HUES48 (cell line): ENCODE measurements around the gene BNIP3.

Experiments used
- H3K27ac ChIP-seq: one replicate; pipeline ENCODE4 v1.7.0; 2013; ENCODE audit warnings: low read depth, low read length, inconsistent platforms
- H3K27me3 ChIP-seq: 2 replicates; pipeline ENCODE4 v1.6.1; 2013; ENCODE audit warnings: mild to moderate bottlenecking, low read length; ENCODE audit not compliant: control insufficient read depth, insufficient read depth
- H3K36me3 ChIP-seq: 2 replicates; pipeline ENCODE4 v1.6.1; 2013; ENCODE audit warnings: low read length; ENCODE audit not compliant: control insufficient read depth, insufficient read depth
- H3K4me1 ChIP-seq: 2 replicates; pipeline ENCODE4 v1.6.1; 2013; ENCODE audit warnings: mild to moderate bottlenecking, low read length; ENCODE audit not compliant: control insufficient read depth, insufficient read depth
- H3K4me3 ChIP-seq: 2 replicates; pipeline ENCODE4 v1.5.1; 2013; ENCODE audit warnings: mild to moderate bottlenecking, low read depth, low read length
- H3K9ac ChIP-seq: 2 replicates; pipeline ENCODE4 v1.6.1; 2013; ENCODE audit warnings: mild to moderate bottlenecking, low read depth, low read length, moderate library complexity
- H3K9me3 ChIP-seq: 2 replicates; pipeline ENCODE4 v1.6.1; 2013; ENCODE audit warnings: low read length; ENCODE audit not compliant: control insufficient read depth, insufficient read depth

BNIP3 gene

DNA sequence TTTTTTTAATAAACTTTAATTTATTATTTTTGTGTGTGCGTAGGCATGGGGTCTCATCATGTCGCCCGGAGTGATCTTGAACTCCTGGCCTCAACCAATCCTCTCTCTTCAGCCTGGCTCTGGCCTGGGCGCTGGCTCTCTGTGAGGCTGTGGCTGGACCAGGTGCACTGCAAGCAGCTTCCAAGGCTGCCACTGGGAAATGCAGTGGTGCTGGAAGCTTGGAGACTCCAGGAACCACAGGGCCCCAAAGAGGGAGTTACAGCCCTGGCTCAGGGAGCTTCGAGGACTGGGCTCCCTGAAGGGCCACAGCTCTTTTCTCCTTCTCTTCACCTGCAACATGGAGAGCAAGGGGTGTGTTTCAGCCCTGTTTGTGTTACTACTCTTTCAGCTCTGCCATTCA is 36.7 kb upstream of the BNIP3 start:
- no peaks in the 10 kb centered on the region for H3K9me3 ChIP-seq
- no peaks in the 10 kb centered on the region for H3K36me3 ChIP-seq
- H3K4me3 ChIP-seq = no peak overlapping the region
- no peak overlapping the region for H3K27ac ChIP-seq
- 0 out of 2 replicates have a peak, but pooled peaks cover 4% of the 10 kb centered on the region for H3K27me3 ChIP-seq
- no peak overlapping the region for H3K9ac ChIP-seq
- H3K4me1 ChIP-seq = peaks cover 3% of the 10 kb centered on the region; the same call in 1 of the 2 replicates

DNA sequence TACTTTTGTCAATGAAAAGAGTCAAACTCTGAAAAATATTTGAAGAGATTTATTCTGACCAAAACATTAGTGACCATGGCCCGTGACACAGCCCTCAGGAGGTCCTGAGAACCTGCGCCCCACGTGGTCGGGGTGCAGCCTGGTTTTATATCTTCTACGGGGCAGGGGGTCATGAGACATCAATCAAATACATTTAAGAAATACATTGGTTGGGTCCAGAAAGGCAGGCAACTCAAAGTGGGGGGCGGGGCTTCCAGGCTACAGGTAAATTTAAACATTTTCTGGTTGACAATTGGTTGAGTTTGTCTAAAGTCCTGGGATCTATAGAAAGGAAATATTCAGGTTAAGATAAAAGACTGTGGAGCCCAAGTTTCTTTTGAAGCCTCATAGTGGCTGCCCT is 34.8 kb upstream of the BNIP3 start:
- peaks cover 1% of the 10 kb centered on the region for H3K4me1 ChIP-seq

DNA sequence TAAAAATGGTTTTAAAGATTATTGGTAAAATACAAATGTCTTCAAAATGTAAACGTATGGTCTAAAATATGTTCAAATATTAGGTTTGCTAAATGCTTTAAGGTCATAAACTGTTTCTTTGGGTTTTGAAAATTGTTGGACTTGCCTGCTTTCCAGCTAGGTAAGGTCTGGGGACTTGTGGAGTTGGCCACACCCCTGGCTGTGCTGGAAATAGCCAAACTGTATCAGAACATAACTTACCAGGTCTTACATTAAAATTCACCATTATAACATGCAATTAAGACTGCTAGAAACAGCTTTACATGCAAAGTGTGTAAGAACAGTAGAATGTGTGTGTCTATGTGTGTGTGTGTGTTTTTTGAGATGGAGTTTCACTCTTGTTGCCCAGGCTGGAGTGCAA is 29.7 kb upstream of the BNIP3 start:
- Histone ChIP-seq H3K4me3 (no peak overlapping the region), H3K36me3 (no peaks in the 10 kb centered on the region), H3K9ac (no peak overlapping the region; the same call in 1 of the 2 replicates), H3K4me1 (peaks cover 46% of the 10 kb centered on the region), H3K27me3 (no peaks in the 10 kb centered on the region), H3K9me3 (no peaks in the 10 kb centered on the region), H3K27ac (peak overlapping the region; percentile 0)

More for the DNA sequence above, 34.8 kb upstream of the BNIP3 start:
- no peaks in the 10 kb centered on the region for H3K27me3 ChIP-seq
- H3K9ac ChIP-seq = no peak overlapping the region
- no peaks in the 10 kb centered on the region for H3K9me3 ChIP-seq
- H3K36me3 ChIP-seq = no peaks in the 10 kb centered on the region
- no peak overlapping the region for H3K27ac ChIP-seq
- no peak overlapping the region for H3K4me3 ChIP-seq

DNA sequence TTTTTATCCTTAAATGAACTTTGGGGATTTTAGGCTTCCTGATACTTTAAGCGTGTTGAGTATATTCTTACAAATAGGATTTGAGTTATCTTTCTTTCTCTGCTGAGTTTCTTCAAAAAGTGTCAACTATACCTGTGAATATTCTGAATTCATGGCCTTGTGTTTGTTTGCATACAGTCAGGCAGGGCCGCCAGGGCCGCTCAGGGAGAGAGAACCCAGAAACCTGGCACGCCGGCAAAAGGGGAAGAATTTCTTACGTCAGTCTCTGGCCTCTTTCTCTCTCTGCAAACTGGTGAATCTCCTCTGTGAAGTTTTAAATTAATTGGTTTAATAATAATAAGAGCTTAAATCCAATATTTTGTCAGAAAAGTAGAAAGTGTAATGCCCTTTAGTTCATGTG is 29.3 kb upstream of the BNIP3 start:
- no peaks in the 10 kb centered on the region for H3K36me3 ChIP-seq
- no peak overlapping the region; the same call in 1 of the 2 replicates for H3K9ac ChIP-seq
- H3K4me1 ChIP-seq = peaks cover 48% of the 10 kb centered on the region
- no peaks in the 10 kb centered on the region for H3K27me3 ChIP-seq
- peak overlapping the region; percentile 0 for H3K27ac ChIP-seq
- no peaks in the 10 kb centered on the region for H3K9me3 ChIP-seq
- no peak overlapping the region for H3K4me3 ChIP-seq

DNA sequence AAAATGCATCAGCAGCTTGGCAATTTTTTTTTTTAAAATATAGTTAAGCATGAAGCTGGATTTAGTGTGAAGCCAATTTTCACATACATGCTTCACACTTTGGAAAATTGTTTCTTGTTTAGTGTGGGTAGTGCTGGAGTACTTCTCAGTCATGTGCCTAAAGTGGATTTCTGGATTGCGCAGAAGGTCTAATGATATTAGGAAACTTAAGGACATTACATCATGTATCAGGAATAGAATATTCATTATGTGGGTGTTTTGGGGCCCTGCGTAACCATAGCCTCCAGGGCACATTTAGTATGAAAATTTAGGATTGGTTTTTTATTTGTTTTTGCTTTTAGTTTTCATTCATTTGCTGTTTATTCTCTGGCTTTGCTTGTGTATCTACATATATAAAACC is 28.8 kb upstream of the BNIP3 start:
- H3K9ac ChIP-seq = no peak overlapping the region
- no peaks in the 10 kb centered on the region for H3K27me3 ChIP-seq
- H3K36me3 ChIP-seq = no peaks in the 10 kb centered on the region
- peaks cover 48% of the 10 kb centered on the region for H3K4me1 ChIP-seq
- H3K4me3 ChIP-seq = no peak overlapping the region
- peak overlapping the region; percentile 0 for H3K27ac ChIP-seq
- no peaks in the 10 kb centered on the region for H3K9me3 ChIP-seq

DNA sequence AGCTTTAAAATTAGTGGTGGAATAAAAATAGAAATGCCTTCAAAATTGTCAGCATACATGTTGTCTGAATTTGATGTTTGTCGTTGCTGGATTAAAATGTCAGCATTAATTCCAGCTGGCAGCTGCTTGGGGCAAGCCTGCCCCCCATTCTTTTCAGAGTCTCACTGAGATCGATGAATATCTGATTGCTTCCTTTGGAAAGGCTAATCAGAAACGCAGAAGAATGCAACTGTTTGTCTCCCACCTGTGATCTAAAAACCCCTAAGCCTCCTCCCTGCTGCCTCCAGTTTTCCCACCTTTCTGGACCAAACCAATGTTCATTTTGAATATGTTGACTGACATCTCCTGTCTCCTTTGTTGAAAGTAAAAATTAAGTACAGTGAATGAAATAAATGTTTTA is 27.9 kb upstream of the BNIP3 start:
- no peaks in the 10 kb centered on the region for H3K9me3 ChIP-seq
- no peaks in the 10 kb centered on the region for H3K36me3 ChIP-seq
- no peak overlapping the region for H3K9ac ChIP-seq
- H3K27me3 ChIP-seq = no peaks in the 10 kb centered on the region
- peak overlapping the region; percentile 12; the same call in 1 of the 2 replicates for H3K4me3 ChIP-seq
- peaks cover 48% of the 10 kb centered on the region for H3K4me1 ChIP-seq
- H3K27ac ChIP-seq = peak overlapping the region; percentile 52

DNA sequence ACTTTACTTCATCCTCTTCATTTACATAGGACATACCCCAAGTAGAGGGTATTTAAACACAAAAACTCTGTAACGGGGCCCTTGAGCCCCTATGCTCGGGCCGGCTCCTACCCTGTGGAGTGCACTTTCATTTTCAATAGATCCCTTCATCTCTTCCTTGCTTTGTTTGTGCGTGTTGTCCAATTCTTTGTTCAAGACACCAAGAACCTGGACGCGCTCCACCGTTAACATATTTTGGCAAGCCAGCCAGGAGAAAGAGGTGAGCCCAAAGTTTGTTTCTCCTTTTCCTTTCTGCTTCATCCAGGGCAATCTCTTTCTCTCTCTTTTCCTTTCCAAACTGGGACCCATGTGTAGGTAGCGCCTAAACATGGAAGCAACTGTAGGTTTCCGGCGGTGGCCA is 26.0 kb upstream of the BNIP3 start:
- Histone ChIP-seq H3K27me3 (no peaks in the 10 kb centered on the region), H3K27ac (peak overlapping the region; percentile 79), H3K36me3 (no peaks in the 10 kb centered on the region), H3K9ac (no peak overlapping the region), H3K4me1 (peaks cover 53% of the 10 kb centered on the region), H3K4me3 (no peak overlapping the region), H3K9me3 (no peaks in the 10 kb centered on the region)

DNA sequence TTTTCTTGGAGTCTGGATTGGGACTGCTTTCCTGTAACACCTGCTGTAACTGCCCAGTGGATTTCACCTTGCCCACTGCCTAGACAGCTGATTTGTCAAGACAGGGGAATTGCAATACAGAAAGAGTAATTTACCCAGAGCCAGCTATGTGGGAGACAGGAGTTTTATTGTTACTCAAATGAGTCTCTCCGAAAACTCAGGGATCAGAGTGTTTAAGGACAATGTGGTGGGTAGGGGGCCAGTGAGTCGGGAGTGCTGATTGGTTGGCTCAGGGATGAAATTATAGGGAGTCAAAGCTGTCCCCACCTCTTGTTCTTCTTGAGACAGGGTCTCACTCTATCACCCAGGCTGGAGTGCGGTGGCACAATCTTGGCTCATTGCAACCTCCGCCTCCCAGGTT is 25.2 kb upstream of the BNIP3 start:
- Histone ChIP-seq H3K9me3 (no peaks in the 10 kb centered on the region), H3K4me1 (peaks cover 53% of the 10 kb centered on the region), H3K27ac (peak overlapping the region; percentile 79), H3K36me3 (no peaks in the 10 kb centered on the region), H3K4me3 (no peak overlapping the region), H3K27me3 (no peaks in the 10 kb centered on the region), H3K9ac (no peak overlapping the region)

DNA sequence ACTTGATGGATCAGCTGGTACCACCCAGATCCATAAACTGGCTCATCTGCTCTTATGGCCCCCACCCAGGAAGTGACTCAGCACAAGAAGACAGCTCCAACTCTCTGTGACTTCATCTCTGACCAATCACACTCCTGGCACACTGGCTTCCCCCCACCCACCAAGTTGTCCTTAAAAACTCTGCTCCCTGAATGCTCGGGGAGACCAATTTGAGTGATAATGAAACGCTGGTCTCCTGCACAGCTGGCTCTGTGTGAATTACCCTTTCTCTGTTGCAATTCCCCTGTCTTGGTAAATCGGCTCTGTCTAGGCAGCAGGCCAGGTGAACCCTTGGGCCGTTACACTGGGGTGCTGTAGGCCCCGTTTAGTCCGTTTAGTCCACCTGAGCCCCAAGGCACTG is 23.4 kb upstream of the BNIP3 start:
- Histone ChIP-seq H3K4me1 (peaks cover 49% of the 10 kb centered on the region), H3K9ac (no peak overlapping the region), H3K4me3 (no peak overlapping the region), H3K9me3 (no peaks in the 10 kb centered on the region), H3K27me3 (no peaks in the 10 kb centered on the region), H3K36me3 (no peaks in the 10 kb centered on the region), H3K27ac (no peak overlapping the region)

DNA sequence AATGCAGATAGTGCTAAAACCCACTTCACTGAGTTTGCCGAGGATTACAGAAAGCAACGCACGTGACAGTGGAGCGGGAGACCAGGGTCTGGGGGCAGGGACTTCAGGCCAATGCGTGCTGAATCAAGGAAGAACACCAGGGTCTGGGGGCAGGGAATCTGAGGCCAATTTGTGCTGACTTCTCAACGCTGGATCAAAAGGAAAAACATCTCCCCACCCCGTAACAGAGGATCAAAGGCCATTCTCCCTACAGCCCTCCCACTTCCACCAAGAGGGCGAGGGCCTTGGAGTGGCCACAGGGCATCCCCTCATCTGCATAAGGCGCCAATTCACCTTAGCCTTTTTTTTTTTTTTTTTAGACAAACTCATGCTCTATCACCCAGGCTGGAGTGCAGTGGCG is 22.3 kb upstream of the BNIP3 start:
- Histone ChIP-seq H3K4me3 (no peak overlapping the region), H3K36me3 (no peaks in the 10 kb centered on the region), H3K4me1 (peaks cover 38% of the 10 kb centered on the region), H3K9me3 (no peaks in the 10 kb centered on the region), H3K27ac (no peak overlapping the region), H3K27me3 (no peaks in the 10 kb centered on the region), H3K9ac (no peak overlapping the region)

DNA sequence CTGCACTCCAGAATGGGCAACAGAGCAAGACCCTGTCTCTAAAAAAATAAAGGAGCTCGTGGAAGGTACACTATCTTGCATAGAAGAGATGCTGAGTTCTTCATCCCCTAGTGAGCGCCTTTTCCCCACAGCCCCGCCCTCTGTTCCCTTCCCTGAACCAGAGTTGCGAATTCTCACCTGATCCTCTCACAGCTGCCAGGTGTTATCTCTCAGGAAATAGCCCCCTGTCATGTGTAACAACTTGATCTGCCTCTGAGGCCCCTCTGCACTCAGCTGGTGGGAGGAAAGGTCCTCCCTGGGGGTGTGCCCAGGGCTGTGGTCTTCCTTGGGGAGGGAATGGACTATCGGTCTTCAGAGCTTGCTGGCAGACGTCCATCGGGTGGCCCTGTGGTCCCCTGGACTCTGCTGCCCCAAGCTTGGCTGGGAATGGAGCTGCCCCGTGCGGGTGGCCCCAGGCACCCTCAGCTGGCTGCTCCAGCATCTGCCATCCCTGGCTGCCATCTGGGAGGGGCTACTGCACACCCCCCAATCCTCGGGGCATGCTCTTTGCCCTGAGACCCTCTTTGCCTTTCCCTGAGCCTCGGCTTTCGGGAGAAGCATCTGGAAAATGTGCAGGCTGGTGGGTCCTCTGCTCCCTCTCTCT is 21.7 kb upstream of the BNIP3 start:
- H3K9ac ChIP-seq = no peak overlapping the region
- H3K4me3 ChIP-seq = no peak overlapping the region
- H3K27ac ChIP-seq = peak overlapping the region; percentile 66

More for the DNA sequence above, 21.7 kb upstream of the BNIP3 start:
- no peaks in the 10 kb centered on the region for H3K36me3 ChIP-seq
- peaks cover 36% of the 10 kb centered on the region for H3K4me1 ChIP-seq
- no peaks in the 10 kb centered on the region for H3K27me3 ChIP-seq
- H3K9me3 ChIP-seq = no peaks in the 10 kb centered on the region
